DOHH2 (cell line): Measurements from ENCODE around the gene AJAP1.

Source experiments
- H3F3A ChIP-seq: fragments of 200-600 bp; sonication (generic), shearing (Covaris generic); 2 replicates; pipeline ENCODE4 v1.6.0; 2016; ENCODE audit warnings: antibody characterized with exemption, mild to moderate bottlenecking; ENCODE audit not compliant: control insufficient read depth, insufficient read depth
- H3K27ac ChIP-seq: fragments of 200-600 bp; sonication (generic); 2 replicates; pipeline ENCODE4 v1.5.1; 2014; ENCODE audit warnings: low read depth, mild to moderate bottlenecking, low read length, moderate library complexity
- H3K27me3 ChIP-seq: fragments of 200-600 bp; sonication (generic); 2 replicates; pipeline ENCODE4 v1.6.1; 2014; ENCODE audit warnings: mild to moderate bottlenecking, low read length, mixed read lengths; ENCODE audit not compliant: control insufficient read depth
- H3K36me3 ChIP-seq: fragments of 200-600 bp; sonication (generic); 2 replicates; pipeline ENCODE4 v1.6.1; 2014; ENCODE audit warnings: mild to moderate bottlenecking, low read length, moderate library complexity, mixed read lengths; ENCODE audit not compliant: control insufficient read depth
- H3K4me1 ChIP-seq: fragments of 200-600 bp; sonication (generic); 2 replicates; pipeline ENCODE4 v1.6.1; 2014; ENCODE audit warnings: mild to moderate bottlenecking, low read length, mixed read lengths; ENCODE audit not compliant: control insufficient read depth
- H3K4me2 ChIP-seq: fragments of 200-600 bp; sonication (generic); 2 replicates; pipeline ENCODE4 v1.6.0; 2014; ENCODE audit warnings: mild to moderate bottlenecking, low read length, moderate library complexity
- H3K4me3 ChIP-seq: fragments of 200-600 bp; sonication (generic); 2 replicates; pipeline ENCODE4 v1.5.1; 2014; ENCODE audit warnings: mild to moderate bottlenecking, low read length, mixed read lengths
- H3K79me2 ChIP-seq: fragments of 200-600 bp; sonication (generic); 2 replicates; pipeline ENCODE4 v1.6.1; 2014; ENCODE audit warnings: mild to moderate bottlenecking, low read length, mixed read lengths; ENCODE audit not compliant: control insufficient read depth
- H3K9me2 ChIP-seq: fragments of 200-600 bp; sonication (generic); replicated peaks from 2 replicates; pipeline ENCODE4 v1.6.1; 2014; ENCODE audit warnings: mild to moderate bottlenecking, low read length, mixed read lengths; ENCODE audit not compliant: control insufficient read depth
- H3K9me3 ChIP-seq: fragments of 200-600 bp; sonication (generic); 2 replicates; pipeline ENCODE4 v1.6.1; 2014; ENCODE audit warnings: antibody characterized with exemption, low read length, mixed read lengths; ENCODE audit not compliant: control insufficient read depth, insufficient read depth
- H4K20me1 ChIP-seq: fragments of 200-600 bp; sonication (generic); 2 replicates; pipeline ENCODE4 v1.6.0; 2014; ENCODE audit warnings: low read depth, mild to moderate bottlenecking, antibody characterized with exemption, low read length, moderate library complexity; ENCODE audit not compliant: control insufficient read depth, insufficient read depth
- CTCF ChIP-seq: fragments of 200-600 bp; sonication (generic); IDR thresholded peaks from one replicate; pipeline ENCODE4 v1.5.1; 2014; ENCODE audit warnings: antibody characterized with exemption, mild to moderate bottlenecking, low read depth, low read length; ENCODE audit not compliant: poor library complexity, severe bottlenecking
- EZH2phosphoT487 ChIP-seq: fragments of 200-600 bp; sonication (generic); IDR thresholded peaks from 2 replicates; pipeline ENCODE4 v1.6.1; 2017; ENCODE audit warnings: borderline replicate concordance, mild to moderate bottlenecking, antibody characterized with exemption, low read length, moderate library complexity, mixed read lengths

AJAP1 gene

GRCh38 chr1:4837752-4838151 is 183.3 kb downstream of the AJAP1 start:
- no peak overlapping the region for H3K4me3 ChIP-seq
- H3K4me1 ChIP-seq, result no peaks in the 10 kb centered on the region
- no peaks in the 10 kb centered on the region for H4K20me1 ChIP-seq
- no peaks in the 10 kb centered on the region for H3K36me3 ChIP-seq
- 0 out of 2 replicates have a peak, but pooled peaks cover 3% of the 10 kb centered on the region for H3K9me3 ChIP-seq
- H3K79me2 ChIP-seq, result no peaks in the 10 kb centered on the region
- H3F3A ChIP-seq, result no peaks in the 10 kb centered on the region
- no peaks in the 10 kb centered on the region for H3K27me3 ChIP-seq
- TF ChIP-seq CTCF, result no peak
- no peak for TF ChIP-seq EZH2phosphoT487
- no peak overlapping the region for H3K27ac ChIP-seq
- no peaks in the 10 kb centered on the region; the same call in 1 of the 2 replicates for H3K9me2 ChIP-seq
- no peak overlapping the region for H3K4me2 ChIP-seq

- Histone ChIP-seq H3K36me3 (no peaks in the 10 kb centered on the region), H3K27ac (no peak overlapping the region), H3K4me1 (no peaks in the 10 kb centered on the region), H3K4me3 (no peak overlapping the region), H3K4me2 (no peak overlapping the region), H3K27me3 (no peaks in the 10 kb centered on the region), H3F3A (no peaks in the 10 kb centered on the region), H4K20me1 (no peaks in the 10 kb centered on the region), H3K9me3 (0 out of 2 replicates have a peak, but pooled peaks cover 3% of the 10 kb centered on the region), H3K79me2 (no peaks in the 10 kb centered on the region), H3K9me2 (no peaks in the 10 kb centered on the region; the same call in 1 of the 2 replicates)
- TF ChIP-seq CTCF (no peak), EZH2phosphoT487 (no peak)
Measured at GRCh38 chr1:4838231-4838630, 183.8 kb downstream of the AJAP1 start.
